Adrenal gland (tissue), 12 donors: Measurements from ENCODE around the gene MT1B. TPM values are rescaled to one million over a fixed set of nuclear protein-coding genes. Genes with fewer than 3 reads are reported as not detected.
A peak's percentile ranks its signal among the peaks of the same experiment; 100 is the strongest.

ENCODE experiments used
- DNase-seq, 7 donors: peaks; one replicate each; pipeline ENCODE4 v3.0.0-alpha.2; 2019 to 2020
- H3K27ac ChIP-seq, 5 donors: fragments of 200-600 bp; sonication (generic) in 4 of 5; 1 replicate in 3 of 5; 2 replicates in 2 of 5; pipeline versions ENCODE4 v1.5.1 to v1.8.0; 2016 to 2020; ENCODE audit warnings: mild to moderate bottlenecking in 1 of 5
- H3K27me3 ChIP-seq: fragments of 200-600 bp; 2 replicates; pipeline ENCODE4 v1.8.0; 2021
- H3K36me3 ChIP-seq, 2 donors: fragments of 200-600 bp; replicated peaks in 1 of 2; 1 replicate in 1 of 2; 2 replicates in 1 of 2; pipeline versions ENCODE4 v1.5.1 to v1.8.0; 2018 to 2022
- H3K4me1 ChIP-seq, 2 donors: fragments of 200-600 bp; replicated peaks in 1 of 2; 1 replicate in 1 of 2; 2 replicates in 1 of 2; pipeline versions ENCODE4 v1.5.1 to v1.8.0; 2018 to 2021
- H3K4me3 ChIP-seq, 4 donors: fragments of 200-600 bp; sonication (generic) in 3 of 4; one replicate each; pipeline ENCODE4 v1.5.1; 2016 to 2018
- H3K9me3 ChIP-seq, 3 donors: fragments of 200-600 bp; sonication (generic) in 1 of 3; replicated peaks in 1 of 3; 1 replicate in 2 of 3; 2 replicates in 1 of 3; pipeline versions ENCODE4 v1.5.1 to v1.8.0; 2016 to 2021
- CTCF ChIP-seq, 6 experiments: fragments of 450-650 bp in 4 of 6; fragments of 200-600 bp in 2 of 6; sonication (generic) in 1 of 6; IDR thresholded peaks; 1 replicate in 5 of 6; 2 replicates in 1 of 6; pipeline versions ENCODE4 v1.5.1 to v1.8.0; 2016 to 2021; ENCODE audit warnings: antibody characterized with exemption in 6 of 6, mild to moderate bottlenecking in 2 of 6, moderate library complexity in 1 of 6
- POLR2A ChIP-seq, 2 donors: fragments of 450-650 bp; IDR thresholded peaks; one replicate each; pipeline ENCODE4 v1.6.1; 2017; ENCODE audit warnings: antibody characterized with exemption in 2 of 2, mild to moderate bottlenecking in 2 of 2, moderate library complexity in 1 of 2
- WGBS, 4 donors: extraction: QIAGEN DNeasy Blood & Tissue Kit in 2 of 4; methylation state at CpG; one replicate each; pipeline versions ENCODE4 v1.1.5 to v1.1.7; 2013 to 2017; 5-methylcytosine and 5-hydroxymethylcytosine counted together
- intact Hi-C, 2 donors: fragments of 100-400 bp; cut with DNase I; formaldehyde crosslinking; loops; one replicate each; pipeline versions ENCODE4 v1.14.1 to v1.15.0; 2022 to 2023
- polyA plus RNA-seq, 3 donors: library from polyadenylated mRNA; stranded (reverse); fragments of 200-250 nt in 2 of 3; fragments of 350-450 nt in 1 of 3; fragmentation: Illumina TruSeq in 1 of 3; extraction: RNeasy Lipid Tissue Mini Kit (QIAGEN cat#74804) in 1 of 3; gene quantifications; one replicate each; pipeline ENCODE4 v1.2.3, GENCODE V29; 2013 to 2014
- total RNA-seq, 9 donors: library from RNA; depleted of rRNA in 4 of 9; stranded (reverse); fragments of >200 nt in 4 of 9; fragments of 120-200 nt in 1 of 9; fragmentation: NEBNext Ultra II Directional in 1 of 9; extraction: Animal tissue kit (Norgen Biotek cat#: 25700) in 1 of 9; gene quantifications; one replicate each; pipeline versions ENCODE4 v1.1.0 to v1.2.4, GENCODE V29; 2013 to 2023
- donor health status: healthy with polysubstance abuse.
- donor health status: Bipolar disorder and iron deficiency.
- donor health status: DM: yes; HTN: yes; CAD: no.
- donor health status: DM: no; HTN: no; CAD: no.
- donor health status: DM: no; HTN: no; CAD: no.
- donor health status: DM: yes; HTN: yes; CAD: no.

Gene MT1B
- total and polyA plus RNA-seq, 12 donors, result not detected

- Histone ChIP-seq H3K27me3 (peaks cover 7% of the 10 kb centered on the region), H3K36me3 (no peaks in the 10 kb centered on the region), H3K27ac (peak overlapping the region in 3 of 5 donors; percentile 47 to 83 (median 67)), H3K9me3 (no peaks in the 10 kb centered on the region), H3K4me3 (peak overlapping the region in 2 of 4 donors; percentile 32 to 53), H3K4me1 (peaks cover 5 to 19% of the 10 kb centered on the region in 2 donors)
- 37 to 58% (median 43%) methylated on average over 7 to 14 of the region's 14 CpGs for WGBS, 4 donors
- TF ChIP-seq CTCF (IDR thresholded peaks at IDR 0.05) (no peak), POLR2A (IDR thresholded peaks at IDR 0.05) (no peak)
- intact Hi-C loops, result no loop called here
- DNase-seq, result no peak
These were observed 19.9 kb upstream of the MT1B start for GRCh38 chr16:56631832-56632155.

DNA sequence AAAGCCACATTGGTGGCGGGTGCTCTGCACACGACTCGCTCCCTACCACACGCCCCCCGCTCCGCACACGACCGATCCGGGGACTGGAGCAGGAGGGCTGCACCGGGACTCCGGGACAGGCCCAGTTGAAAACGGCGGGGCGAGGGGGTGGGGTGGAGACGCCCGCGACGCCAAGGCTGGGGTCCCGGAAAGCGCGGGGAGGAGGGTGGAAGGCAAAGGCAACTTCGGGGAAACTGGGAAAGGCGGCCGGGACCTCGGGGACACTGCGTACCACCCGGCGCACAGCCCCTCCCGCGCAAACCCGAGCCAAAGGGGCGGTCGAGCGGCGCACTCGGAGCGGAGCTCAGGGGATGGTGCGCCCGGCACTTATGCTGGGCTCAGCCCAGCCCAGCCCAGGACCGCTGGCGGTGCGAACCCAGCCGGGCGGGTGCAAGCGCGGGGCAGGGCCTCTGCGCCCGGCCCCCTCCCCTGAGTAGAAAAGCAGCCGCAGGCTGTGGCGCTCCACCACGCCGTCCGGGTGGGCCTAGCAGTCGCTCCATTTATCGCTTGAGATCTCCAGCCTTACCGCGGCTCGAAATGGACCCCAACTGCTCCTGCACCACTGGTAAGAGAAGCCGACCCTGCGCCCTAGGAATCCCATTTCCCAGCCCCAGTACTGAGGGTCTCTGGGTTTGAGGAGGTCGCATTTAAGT, 19.4 kb upstream of the MT1B start, which contains the start of gene MT1M:
TSS of gene MT1M (plus strand) at position 504 of the 692 bp plus-strand sequence. CDS start at position 577, 73 bp downstream.
- Histone ChIP-seq H3K4me3 (peak within 1 kb of the TSS in 2 of 4 donors; percentile 32 to 53), H3K27me3 (peaks cover 7% of the 10 kb centered on the region), H3K9me3 (no peaks in the 10 kb centered on the region), H3K36me3 (no peaks in the 10 kb centered on the region), H3K4me1 (peaks cover 0 to 15% of the 10 kb centered on the region in 2 donors), H3K27ac (peak within 1 kb of the TSS in 3 of 5 donors; percentile 47 to 83 (median 67))
- DNase-seq, result peak in 4 of 7 donors; percentile 47 to 62 (median 50)
- WGBS, 4 donors, result 3 to 29% (median 11%) methylated on average over 12 to 61 of the region's 61 CpGs
- intact Hi-C loops, result no loop called here
- TF ChIP-seq POLR2A (IDR thresholded peaks at IDR 0.05) (peak in 1 of 2 donors; percentile 37), CTCF (IDR thresholded peaks at IDR 0.05) (no peak)

DNA sequence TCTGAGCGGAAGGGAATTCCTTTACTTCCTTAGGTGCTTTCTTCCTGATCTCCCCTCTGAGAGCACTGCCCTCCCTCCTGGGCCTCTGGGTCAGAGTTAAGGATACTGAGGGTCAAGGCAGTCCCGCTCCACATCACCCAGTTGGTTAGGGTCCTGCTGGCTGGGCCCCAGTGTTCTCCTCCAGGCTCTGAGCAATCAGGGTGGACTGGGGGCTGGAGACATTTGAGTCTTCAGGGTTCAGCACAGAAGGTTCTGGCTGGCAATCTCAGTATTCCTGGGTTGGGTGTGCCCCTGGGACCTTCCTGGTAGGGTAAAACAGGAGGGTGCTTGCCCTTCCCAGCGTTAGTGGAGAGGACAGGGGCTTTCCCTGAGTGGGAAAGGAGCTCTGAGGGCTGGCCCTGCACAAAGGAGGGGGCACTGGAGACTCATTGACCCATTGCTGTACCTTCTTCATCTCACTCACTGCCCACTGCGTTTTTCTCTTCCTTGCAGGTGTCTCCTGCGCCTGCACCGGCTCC, 18.8 kb upstream of the MT1B start:
- intact Hi-C loops, result no loop called here
- WGBS, 4 donors, result 63 to 76% (median 65%) methylated on average over 5 to 6 of the region's 6 CpGs
- H3K36me3 ChIP-seq, result no peaks in the 10 kb centered on the region
- no peak for TF ChIP-seq POLR2A (IDR thresholded peaks at IDR 0.05)
- TF ChIP-seq CTCF (IDR thresholded peaks at IDR 0.05), result no peak
- DNase-seq, result no peak
- H3K27me3 ChIP-seq, result peaks cover 7% of the 10 kb centered on the region
- H3K4me1 ChIP-seq, result peaks cover 0 to 15% of the 10 kb centered on the region in 2 donors
- H3K9me3 ChIP-seq, result no peaks in the 10 kb centered on the region
- peak overlapping the region in 2 of 5 donors; percentile 67 to 83 for H3K27ac ChIP-seq
- H3K4me3 ChIP-seq, result peak overlapping the region in 2 of 4 donors; percentile 32 to 53

- no peaks in the 10 kb centered on the region for H3K36me3 ChIP-seq
- H3K27ac ChIP-seq, result no peak overlapping the region
- H3K4me1 ChIP-seq, result peaks cover 0 to 16% of the 10 kb centered on the region in 2 donors
- H3K9me3 ChIP-seq, result no peaks in the 10 kb centered on the region
- H3K27me3 ChIP-seq, result peaks cover 7% of the 10 kb centered on the region
- no peak for DNase-seq
- no peak overlapping the region for H3K4me3 ChIP-seq
- no peak for TF ChIP-seq POLR2A (IDR thresholded peaks at IDR 0.05)
- no peak for TF ChIP-seq CTCF (IDR thresholded peaks at IDR 0.05)
- WGBS, 4 donors, result 70 to 87% (median 83%) methylated on average over 6 to 7 of the region's 7 CpGs
- intact Hi-C loops, result no loop called here
These were observed 18.2 kb upstream of the MT1B start for GRCh38 chr16:56633535-56633934.
